HepG2 (cell line): ENCODE results near the gene ZFYVE28. TPM values are rescaled to one million over a fixed set of nuclear protein-coding genes. Genes with fewer than 3 reads are reported as not detected.

ENCODE experiments used
- ATAC-seq: fragments of 200-7000 bp; cut with Tn5 transposase; 3 replicates; pipeline ENCODE4 v1.9.1; 2020; ENCODE audit warnings: mild to moderate bottlenecking, moderate library complexity
- BruUV-seq: library from RNA; stranded (reverse); fragments of 400-500 nt; replicated peaks from 2 replicates; lab custom pipeline; 2021; lab: Mats Ljungman, UMichigan
- CTCF ChIA-PET: fragments of 300-600 bp; formaldehyde crosslinking; extraction: SDS; loops from one replicate; lab custom pipeline; 2021; ENCODE audit warnings: low total read pairs, inconsistent platforms, low intra/inter-chr PET ratio; lab: Yijun Ruan, JAX
- POLR2A ChIA-PET: fragments of 350-600 bp; sonication (Branson Sonifier 250); formaldehyde crosslinking; loops from one replicate; lab custom pipeline; 2020; ENCODE audit warnings: antibody characterized with exemption, inconsistent platforms; lab: Yijun Ruan, JAX
- DNase-seq: peaks from one replicate; pipeline ENCODE4 v3.0.0-alpha.2; 2015; ENCODE audit warnings: low spot score
- FAIRE-seq: peaks from 3 replicates; lab custom pipeline; 2011; peaks lifted over from hg19 to GRCh38; lab: Jason Lieb, UNC
- H2AFZ ChIP-seq: one replicate; pipeline ENCODE4 v1.6.1; 2011; ENCODE audit warnings: low read length, inconsistent platforms
- H3K27ac ChIP-seq: fragments of 300-600 bp; 3 replicates; pipeline ENCODE4 v1.8.0; 2011; ENCODE audit warnings: mixed run types, mild to moderate bottlenecking, mixed read lengths, low read length, inconsistent platforms; ENCODE audit not compliant: insufficient read depth; ENCODE audit errors: extremely low read length
- H3K27me3 ChIP-seq, 2 experiments: fragments of 200-600 bp in 1 of 2; 2 replicates in 1 of 2; 3 replicates in 1 of 2; pipeline versions ENCODE4 v1.6.0 to v1.8.0; 2011; ENCODE audit warnings: low read length in 2 of 2, mild to moderate bottlenecking in 2 of 2, moderate library complexity in 2 of 2, inconsistent platforms in 1 of 2; ENCODE audit not compliant: insufficient read depth in 2 of 2, control insufficient read depth in 1 of 2
- H3K36me3 ChIP-seq, 2 experiments: fragments of 200-600 bp in 1 of 2; replicated peaks in 1 of 2; 2 replicates in 1 of 2; 3 replicates in 1 of 2; pipeline versions ENCODE4 v1.5.1 to v1.8.0; 2011; ENCODE audit warnings: low read length in 2 of 2, inconsistent platforms in 1 of 2; ENCODE audit not compliant: insufficient read depth in 2 of 2, control insufficient read depth in 1 of 2
- H3K4me1 ChIP-seq: 2 replicates; pipeline ENCODE4 v1.5.1; 2012; ENCODE audit warnings: low read length, inconsistent platforms; ENCODE audit not compliant: insufficient read depth
- H3K4me2 ChIP-seq: 2 replicates; pipeline ENCODE4 v1.6.0; 2011; ENCODE audit warnings: low read depth, low read length, inconsistent platforms
- H3K4me3 ChIP-seq, 3 experiments: fragments of 200-600 bp in 1 of 3; sonication (generic), shearing (Covaris generic) in 1 of 3; replicated peaks in 1 of 3; 2 replicates each; pipeline ENCODE4 v1.5.1; 2011 to 2016; ENCODE audit warnings: low read length in 3 of 3, inconsistent platforms in 2 of 3, low read depth in 2 of 3, mild to moderate bottlenecking in 2 of 3, control low read depth in 1 of 3, mixed read lengths in 1 of 3; ENCODE audit not compliant: insufficient read depth in 1 of 3
- H3K79me2 ChIP-seq: one replicate; pipeline ENCODE4 v1.6.1; 2011; ENCODE audit warnings: low read length, inconsistent platforms; ENCODE audit not compliant: insufficient read depth
- H3K9ac ChIP-seq: 2 replicates; pipeline ENCODE4 v1.6.0; 2011; ENCODE audit warnings: mild to moderate bottlenecking, low read depth, low read length, inconsistent platforms; ENCODE audit not compliant: insufficient read depth
- H3K9me3 ChIP-seq: 2 replicates; pipeline ENCODE4 v1.5.1; 2012; ENCODE audit warnings: mild to moderate bottlenecking, low read length
- H4K20me1 ChIP-seq: 2 replicates; pipeline ENCODE4 v1.6.0; 2011; ENCODE audit warnings: inconsistent platforms, mild to moderate bottlenecking, low read length, moderate library complexity; ENCODE audit not compliant: insufficient read depth
- AGO2 ChIP-seq: fragments of 200-400 bp; formaldehyde crosslinking; optimal IDR thresholded peaks from 2 replicates; pipeline ENCODE3; 2017; ENCODE audit warnings: mild to moderate bottlenecking, low read depth, low read length, moderate library complexity
- CHD4 ChIP-seq: fragments of 200-600 bp; sonication (generic); IDR thresholded peaks from 2 replicates; pipeline ENCODE4 v1.7.0; 2017; ENCODE audit warnings: mild to moderate bottlenecking, low read length, borderline replicate concordance
- ETV6 ChIP-seq: sonication (generic); formaldehyde crosslinking; conservative IDR thresholded peaks from 2 replicates; pipeline ENCODE4 v1.4.0; 2020; ENCODE audit warnings: missing genetic modification reagents
- MAX ChIP-seq: IDR thresholded peaks from 2 replicates; pipeline ENCODE4 v1.6.1; 2012; ENCODE audit warnings: inconsistent platforms
- MNT ChIP-seq: fragments of 450-650 bp; IDR thresholded peaks from 2 replicates; pipeline ENCODE4 v1.6.1; 2016
- RARA ChIP-seq: IDR thresholded peaks from 2 replicates; pipeline ENCODE4 v1.6.1; 2016; ENCODE audit warnings: missing genetic modification reagents, missing compliant biosample characterization
- SETDB1 ChIP-seq: sonication (generic); formaldehyde crosslinking; IDR thresholded peaks from 2 replicates; pipeline ENCODE4 v1.5.1; 2020; ENCODE audit warnings: missing genetic modification reagents, mild to moderate bottlenecking, borderline replicate concordance
- ZBTB3 ChIP-seq: sonication (generic); formaldehyde crosslinking; IDR thresholded peaks from 2 replicates; pipeline ENCODE4 v1.4.0; 2020; ENCODE audit warnings: low read depth, mild to moderate bottlenecking, moderate library complexity, missing genetic modification reagents, borderline replicate concordance
- ZNF350 ChIP-seq: sonication (generic); formaldehyde crosslinking; IDR thresholded peaks from 2 replicates; pipeline ENCODE4 v1.4.0; 2020; ENCODE audit warnings: mild to moderate bottlenecking, low read depth, missing genetic modification reagents, borderline replicate concordance
- ZNF441 ChIP-seq: sonication (generic); formaldehyde crosslinking; IDR thresholded peaks from 2 replicates; pipeline ENCODE4 v1.7.0; 2021; ENCODE audit warnings: missing genetic modification reagents, borderline replicate concordance
- ZNF564 ChIP-seq: sonication (generic); formaldehyde crosslinking; IDR thresholded peaks from 2 replicates; pipeline ENCODE4 v1.8.1; 2023; ENCODE audit warnings: mild to moderate bottlenecking, missing genetic modification reagents
- ZSCAN30 ChIP-seq: sonication (generic); formaldehyde crosslinking; IDR thresholded peaks from 2 replicates; pipeline ENCODE4 v1.5.0; 2020; ENCODE audit warnings: mild to moderate bottlenecking, missing genetic modification reagents
- WGBS: methylation state at CpG from one replicate; pipeline ENCODE4 v1.1.6; 2017; ENCODE audit warnings: low lambda C conversion rate; 5-methylcytosine and 5-hydroxymethylcytosine counted together
- in situ Hi-C: cut with HindIII; loops from 2 replicates; pipeline ENCODE4 v1.10.0; 2017; ENCODE audit warnings: low pct_unique_long_range_greater_than_20kb; ENCODE audit not compliant: extremely low pct_ligation_motif_present
- intact Hi-C: fragments of 100-400 bp; cut with micrococcal nuclease; formaldehyde crosslinking; loops from one replicate; pipeline ENCODE4 v1.10.0; 2022; ENCODE audit not compliant: unreplicated experiment
- polyA plus RNA-seq, 8 experiments: library from polyadenylated mRNA; depleted of rRNA in 3 of 8; stranded (reverse) in 7 of 8; unstranded in 1 of 8; fragments of >200 nt; fragmentation: Illumina TruSeq in 4 of 8; extraction: Trizol in 4 of 8; gene quantifications; 2 replicates each; pipeline versions ENCODE4 v1.2.1 to v1.2.3, GENCODE V29; 2011 to 2016; ENCODE audit warnings: low read depth in 4 of 8, missing spikeins in 1 of 8, mixed read lengths in 1 of 8; ENCODE audit not compliant: insufficient read depth in 1 of 8
- total RNA-seq, 5 experiments: library from RNA; depleted of rRNA; stranded (reverse); fragments of >200 nt; fragmentation: Illumina TruSeq; extraction: Trizol; gene quantifications; 2 replicates each; pipeline ENCODE4 v1.2.3, GENCODE V29; 2016; ENCODE audit warnings: low read depth in 1 of 5
- TF ChIP-seq, protein P1 (sequence below): sonication (generic); formaldehyde crosslinking; IDR thresholded peaks from 2 replicates; pipeline ENCODE4 v1.4.0; 2020; ENCODE audit warnings: mild to moderate bottlenecking, low read depth, missing genetic modification reagents
- TF ChIP-seq, protein P2 (sequence below): sonication (generic); formaldehyde crosslinking; IDR thresholded peaks from 2 replicates; pipeline ENCODE4 v1.5.0; 2020; ENCODE audit warnings: mild to moderate bottlenecking, missing genetic modification reagents, moderate library complexity
- TF ChIP-seq, protein P3 (sequence below): sonication (generic); formaldehyde crosslinking; IDR thresholded peaks from 2 replicates; pipeline ENCODE4 v1.5.1; 2020; ENCODE audit warnings: missing genetic modification reagents, mild to moderate bottlenecking, borderline replicate concordance

Gene ZFYVE28
- total and polyA plus RNA-seq, 2 of the 13 experiments (the other 11 are each of a cell fraction or from before 2014, with no cell fraction given): 0.12 to 0.22 TPM

- TF ChIP-seq, protein P1, sequence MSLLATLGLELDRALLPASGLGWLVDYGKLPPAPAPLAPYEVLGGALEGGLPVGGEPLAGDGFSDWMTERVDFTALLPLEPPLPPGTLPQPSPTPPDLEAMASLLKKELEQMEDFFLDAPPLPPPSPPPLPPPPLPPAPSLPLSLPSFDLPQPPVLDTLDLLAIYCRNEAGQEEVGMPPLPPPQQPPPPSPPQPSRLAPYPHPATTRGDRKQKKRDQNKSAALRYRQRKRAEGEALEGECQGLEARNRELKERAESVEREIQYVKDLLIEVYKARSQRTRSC: no peak
- no peak for TF ChIP-seq AGO2
- no peak for TF ChIP-seq CHD4
- peak; percentile 78 for TF ChIP-seq MAX
- peak; percentile 89 for TF ChIP-seq RARA (CRISPR knock-in tag)
- TF ChIP-seq ZNF350 (CRISPR knock-in tag): no peak
- 0 out of 2 replicates have a peak, but pooled peaks have one; percentile 28 for TF ChIP-seq MNT
Measured at GRCh38 chr4:2245057-2245786, 173.2 kb downstream of the ZFYVE28 start (continued).

DNA sequence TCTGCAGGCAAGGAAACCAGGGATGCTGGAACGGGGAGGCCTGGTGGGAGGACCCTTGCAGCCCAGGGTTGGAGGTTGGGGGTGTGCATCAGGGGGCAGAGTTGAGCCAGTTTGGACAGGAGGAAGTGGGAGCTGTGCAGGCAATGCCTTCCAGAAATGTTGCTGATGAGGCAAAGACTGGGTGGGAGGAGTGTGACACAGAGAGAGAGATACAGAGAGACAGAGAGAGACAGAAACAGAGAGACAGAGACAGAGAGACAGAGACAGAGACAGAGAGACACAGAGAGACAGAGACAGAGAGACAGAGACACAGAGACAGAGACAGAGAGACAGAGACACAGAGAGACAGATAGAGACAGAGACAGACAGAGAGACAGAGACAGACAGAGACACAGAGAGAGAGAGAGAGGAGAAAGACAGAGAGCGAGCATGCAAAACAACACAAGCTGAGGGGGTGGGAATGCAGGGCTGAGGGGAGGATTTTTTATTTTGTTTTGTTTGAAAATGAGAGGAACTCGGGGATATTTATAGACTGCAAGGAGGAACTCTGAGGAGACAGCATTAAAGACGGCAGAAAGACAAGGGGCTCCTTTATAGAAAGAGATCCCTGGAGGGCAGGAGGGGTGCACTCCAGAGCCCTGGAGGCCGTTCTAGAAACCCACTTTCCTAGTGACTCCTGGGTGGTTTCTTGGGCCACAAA lies 174.6 kb downstream of the ZFYVE28 start:
- POLR2A ChIA-PET: no interaction called here
- in situ Hi-C loops: no loop called here
- H2AFZ ChIP-seq: no peak overlapping the region
- H3K4me1 ChIP-seq: peaks cover 54% of the 10 kb centered on the region
- no peak overlapping the region for H3K27ac ChIP-seq
- 0 out of 2 replicates have a peak, but pooled peaks cover 2% of the 10 kb centered on the region for H4K20me1 ChIP-seq
- FAIRE-seq: no peak
- no peak overlapping the region for H3K4me3 ChIP-seq
- no peaks in the 10 kb centered on the region for H3K9me3 ChIP-seq
- H3K36me3 ChIP-seq: peaks cover 0 to 6% of the 10 kb centered on the region in 2 experiments; a peak in 2 of 5 replicates
- no TSS peak for BruUV-seq
- no peak overlapping the region for H3K4me2 ChIP-seq
- CTCF ChIA-PET: no interaction called here
- 69% methylated on average over 5 of the region's 5 CpGs for WGBS
- peak; percentile 18 for DNase-seq
- no peaks in the 10 kb centered on the region for H3K27me3 ChIP-seq
- H3K79me2 ChIP-seq: peaks cover 28% of the 10 kb centered on the region
- intact Hi-C loops: loop anchor here (10.0 kb wide), 1 partner anchor 221 kb away; the partner anchor contains the start of gene RNF4
- ATAC-seq: no peak
- no peak overlapping the region for H3K9ac ChIP-seq
- TF ChIP-seq, protein P2, sequence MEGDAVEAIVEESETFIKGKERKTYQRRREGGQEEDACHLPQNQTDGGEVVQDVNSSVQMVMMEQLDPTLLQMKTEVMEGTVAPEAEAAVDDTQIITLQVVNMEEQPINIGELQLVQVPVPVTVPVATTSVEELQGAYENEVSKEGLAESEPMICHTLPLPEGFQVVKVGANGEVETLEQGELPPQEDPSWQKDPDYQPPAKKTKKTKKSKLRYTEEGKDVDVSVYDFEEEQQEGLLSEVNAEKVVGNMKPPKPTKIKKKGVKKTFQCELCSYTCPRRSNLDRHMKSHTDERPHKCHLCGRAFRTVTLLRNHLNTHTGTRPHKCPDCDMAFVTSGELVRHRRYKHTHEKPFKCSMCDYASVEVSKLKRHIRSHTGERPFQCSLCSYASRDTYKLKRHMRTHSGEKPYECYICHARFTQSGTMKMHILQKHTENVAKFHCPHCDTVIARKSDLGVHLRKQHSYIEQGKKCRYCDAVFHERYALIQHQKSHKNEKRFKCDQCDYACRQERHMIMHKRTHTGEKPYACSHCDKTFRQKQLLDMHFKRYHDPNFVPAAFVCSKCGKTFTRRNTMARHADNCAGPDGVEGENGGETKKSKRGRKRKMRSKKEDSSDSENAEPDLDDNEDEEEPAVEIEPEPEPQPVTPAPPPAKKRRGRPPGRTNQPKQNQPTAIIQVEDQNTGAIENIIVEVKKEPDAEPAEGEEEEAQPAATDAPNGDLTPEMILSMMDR (CRISPR knock-in tag): peak; percentile 63
- no peak for TF ChIP-seq ZNF564 (CRISPR knock-in tag)
- TF ChIP-seq SETDB1 (CRISPR knock-in tag): no peak
- TF ChIP-seq ZBTB3 (CRISPR knock-in tag): no peak
- TF ChIP-seq, protein P3, sequence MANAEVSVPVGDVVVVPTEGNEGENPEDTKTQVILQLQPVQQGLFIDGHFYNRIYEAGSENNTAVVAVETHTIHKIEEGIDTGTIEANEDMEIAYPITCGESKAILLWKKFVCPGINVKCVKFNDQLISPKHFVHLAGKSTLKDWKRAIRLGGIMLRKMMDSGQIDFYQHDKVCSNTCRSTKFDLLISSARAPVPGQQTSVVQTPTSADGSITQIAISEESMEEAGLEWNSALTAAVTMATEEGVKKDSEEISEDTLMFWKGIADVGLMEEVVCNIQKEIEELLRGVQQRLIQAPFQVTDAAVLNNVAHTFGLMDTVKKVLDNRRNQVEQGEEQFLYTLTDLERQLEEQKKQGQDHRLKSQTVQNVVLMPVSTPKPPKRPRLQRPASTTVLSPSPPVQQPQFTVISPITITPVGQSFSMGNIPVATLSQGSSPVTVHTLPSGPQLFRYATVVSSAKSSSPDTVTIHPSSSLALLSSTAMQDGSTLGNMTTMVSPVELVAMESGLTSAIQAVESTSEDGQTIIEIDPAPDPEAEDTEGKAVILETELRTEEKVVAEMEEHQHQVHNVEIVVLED (CRISPR knock-in tag): no peak
- TF ChIP-seq ETV6: no peak
- TF ChIP-seq ZNF441 (CRISPR knock-in tag): no peak
- TF ChIP-seq ZSCAN30 (CRISPR knock-in tag): no peak
